Measurements from ENCODE around the gene HSPG2.

HSPG2 gene

DNA sequence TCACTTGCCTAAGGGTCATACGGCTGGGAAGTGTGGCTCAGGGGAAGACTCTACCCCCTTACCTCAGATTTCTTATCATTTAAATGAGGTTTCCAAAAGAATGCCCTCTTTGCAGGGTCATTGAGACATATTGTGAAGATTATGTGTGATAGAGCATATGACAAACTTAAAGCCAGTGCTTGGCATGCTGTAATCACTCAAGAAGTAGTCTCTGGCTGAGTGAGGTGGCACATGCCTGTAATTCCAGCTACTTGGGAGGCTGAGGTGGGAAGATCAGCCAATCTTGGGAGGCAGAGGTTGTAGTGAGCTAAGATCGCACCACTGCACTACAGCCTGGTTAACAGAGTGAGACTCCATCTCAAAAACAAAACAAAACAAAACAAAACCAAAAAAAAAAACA, 132.6 kb downstream of the HSPG2 start:
- TF ChIP-seq TEAD4 (IDR thresholded peaks at IDR 0.05): no peak
- no peak for TF ChIP-seq CEBPB (IDR thresholded peaks at IDR 0.05)
- TF ChIP-seq TAF1 (IDR thresholded peaks at IDR 0.05; ENCODE audit: low read depth): no peak
- TF ChIP-seq YY1 (IDR thresholded peaks at IDR 0.05; ENCODE audit: low read depth): no peak
- TF ChIP-seq, protein P1, sequence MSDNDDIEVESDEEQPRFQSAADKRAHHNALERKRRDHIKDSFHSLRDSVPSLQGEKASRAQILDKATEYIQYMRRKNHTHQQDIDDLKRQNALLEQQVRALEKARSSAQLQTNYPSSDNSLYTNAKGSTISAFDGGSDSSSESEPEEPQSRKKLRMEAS (IDR thresholded peaks at IDR 0.05): no peak
- no peak for TF ChIP-seq EGR1 (IDR thresholded peaks at IDR 0.05)
- TF ChIP-seq RAD21 (IDR thresholded peaks at IDR 0.05; ENCODE audit: low read depth): no peak
- no peak for TF ChIP-seq FOXM1 (IDR thresholded peaks at IDR 0.05; ENCODE audit: borderline replicate concordance, low read depth)
- TF ChIP-seq ZBTB7A (IDR thresholded peaks at IDR 0.05; ENCODE audit: low read depth): no peak

DNA sequence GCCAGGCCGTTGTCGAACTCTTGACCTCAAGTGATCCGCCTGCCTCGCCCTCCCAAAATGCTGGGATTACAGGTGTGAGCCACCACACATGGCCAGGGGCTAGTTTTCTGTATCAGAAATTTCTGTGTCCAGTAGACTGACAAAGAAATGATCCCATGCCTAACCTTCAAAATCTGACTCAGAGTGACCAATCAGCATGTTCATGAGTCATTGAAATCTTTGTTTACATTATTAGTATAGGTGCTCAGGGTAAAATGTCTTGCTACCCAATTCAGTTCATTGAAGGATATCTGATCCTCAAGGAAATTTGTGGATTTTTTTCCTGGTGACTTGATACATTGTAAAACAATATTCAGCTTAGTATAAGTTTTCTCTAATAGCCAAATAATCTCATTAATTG, 136.0 kb downstream of the HSPG2 start:
- no peak for TF ChIP-seq FOXM1 (IDR thresholded peaks at IDR 0.05; ENCODE audit: borderline replicate concordance, low read depth)
- TF ChIP-seq, protein P1 (IDR thresholded peaks at IDR 0.05): no peak
- TF ChIP-seq EP300 (IDR thresholded peaks at IDR 0.05; ENCODE audit: borderline replicate concordance): no peak
- TF ChIP-seq YY1 (IDR thresholded peaks at IDR 0.05; ENCODE audit: low read depth): no peak
- no peak for TF ChIP-seq TAF1 (IDR thresholded peaks at IDR 0.05; ENCODE audit: low read depth)

DNA sequence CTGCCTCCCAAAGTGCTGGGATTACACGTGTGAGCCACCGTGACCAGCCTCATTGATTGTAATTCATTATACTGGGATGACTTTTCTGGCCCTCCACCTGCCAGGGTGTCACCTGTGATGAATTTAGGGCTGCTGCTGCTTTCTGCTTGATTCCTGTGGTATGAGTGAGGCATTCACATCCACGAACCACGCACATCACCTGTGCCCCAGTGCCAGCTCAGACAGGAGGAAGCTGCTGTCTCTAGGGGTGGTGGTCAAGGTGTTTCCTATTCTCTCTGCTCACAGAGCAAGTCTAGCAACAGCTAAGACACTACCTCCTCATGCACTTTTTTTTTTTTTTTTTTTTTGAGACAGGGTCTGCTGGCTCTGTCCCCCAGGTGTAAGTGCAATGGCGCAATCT, 137.4 kb downstream of the HSPG2 start:
- TF ChIP-seq FOXM1 (IDR thresholded peaks at IDR 0.05; ENCODE audit: borderline replicate concordance, low read depth): no peak
- no peak for TF ChIP-seq EP300 (IDR thresholded peaks at IDR 0.05; ENCODE audit: borderline replicate concordance)
- TF ChIP-seq EGR1 (IDR thresholded peaks at IDR 0.05): no peak
- no peak for TF ChIP-seq TEAD4 (IDR thresholded peaks at IDR 0.05)
- no peak for TF ChIP-seq TCF12 (IDR thresholded peaks at IDR 0.05; ENCODE audit: low read depth)

DNA sequence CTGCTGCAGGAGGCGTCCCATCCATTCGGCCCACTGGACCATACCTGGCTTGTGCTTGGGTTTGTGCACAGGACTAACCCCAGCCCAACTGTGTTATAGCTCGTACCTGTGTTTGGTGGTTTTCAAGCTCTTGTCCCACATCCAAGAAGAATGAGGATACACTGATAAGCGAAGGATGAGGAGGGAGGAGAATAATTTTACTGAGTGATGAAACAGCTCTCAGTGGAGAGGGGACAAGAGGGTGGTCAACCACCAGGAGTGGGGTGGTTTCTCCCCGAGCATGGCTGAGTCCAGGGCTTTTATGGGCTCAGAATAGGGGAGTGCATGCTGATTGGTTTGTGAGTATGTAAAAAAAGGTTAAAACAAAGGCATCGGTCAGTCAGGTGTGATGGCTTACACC, 142.0 kb downstream of the HSPG2 start:
- TF ChIP-seq FOXM1 (IDR thresholded peaks at IDR 0.05; ENCODE audit: borderline replicate concordance, low read depth): no peak
- TF ChIP-seq TAF1 (IDR thresholded peaks at IDR 0.05; ENCODE audit: low read depth): no peak
- TF ChIP-seq, protein P2, sequence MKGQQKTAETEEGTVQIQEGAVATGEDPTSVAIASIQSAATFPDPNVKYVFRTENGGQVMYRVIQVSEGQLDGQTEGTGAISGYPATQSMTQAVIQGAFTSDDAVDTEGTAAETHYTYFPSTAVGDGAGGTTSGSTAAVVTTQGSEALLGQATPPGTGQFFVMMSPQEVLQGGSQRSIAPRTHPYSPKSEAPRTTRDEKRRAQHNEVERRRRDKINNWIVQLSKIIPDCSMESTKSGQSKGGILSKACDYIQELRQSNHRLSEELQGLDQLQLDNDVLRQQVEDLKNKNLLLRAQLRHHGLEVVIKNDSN (IDR thresholded peaks at IDR 0.05): no peak
- TF ChIP-seq ZBTB7A (IDR thresholded peaks at IDR 0.05; ENCODE audit: low read depth): no peak
- no peak for TF ChIP-seq CREB1 (IDR thresholded peaks at IDR 0.05; ENCODE audit: low read depth)
- TF ChIP-seq, protein P3, sequence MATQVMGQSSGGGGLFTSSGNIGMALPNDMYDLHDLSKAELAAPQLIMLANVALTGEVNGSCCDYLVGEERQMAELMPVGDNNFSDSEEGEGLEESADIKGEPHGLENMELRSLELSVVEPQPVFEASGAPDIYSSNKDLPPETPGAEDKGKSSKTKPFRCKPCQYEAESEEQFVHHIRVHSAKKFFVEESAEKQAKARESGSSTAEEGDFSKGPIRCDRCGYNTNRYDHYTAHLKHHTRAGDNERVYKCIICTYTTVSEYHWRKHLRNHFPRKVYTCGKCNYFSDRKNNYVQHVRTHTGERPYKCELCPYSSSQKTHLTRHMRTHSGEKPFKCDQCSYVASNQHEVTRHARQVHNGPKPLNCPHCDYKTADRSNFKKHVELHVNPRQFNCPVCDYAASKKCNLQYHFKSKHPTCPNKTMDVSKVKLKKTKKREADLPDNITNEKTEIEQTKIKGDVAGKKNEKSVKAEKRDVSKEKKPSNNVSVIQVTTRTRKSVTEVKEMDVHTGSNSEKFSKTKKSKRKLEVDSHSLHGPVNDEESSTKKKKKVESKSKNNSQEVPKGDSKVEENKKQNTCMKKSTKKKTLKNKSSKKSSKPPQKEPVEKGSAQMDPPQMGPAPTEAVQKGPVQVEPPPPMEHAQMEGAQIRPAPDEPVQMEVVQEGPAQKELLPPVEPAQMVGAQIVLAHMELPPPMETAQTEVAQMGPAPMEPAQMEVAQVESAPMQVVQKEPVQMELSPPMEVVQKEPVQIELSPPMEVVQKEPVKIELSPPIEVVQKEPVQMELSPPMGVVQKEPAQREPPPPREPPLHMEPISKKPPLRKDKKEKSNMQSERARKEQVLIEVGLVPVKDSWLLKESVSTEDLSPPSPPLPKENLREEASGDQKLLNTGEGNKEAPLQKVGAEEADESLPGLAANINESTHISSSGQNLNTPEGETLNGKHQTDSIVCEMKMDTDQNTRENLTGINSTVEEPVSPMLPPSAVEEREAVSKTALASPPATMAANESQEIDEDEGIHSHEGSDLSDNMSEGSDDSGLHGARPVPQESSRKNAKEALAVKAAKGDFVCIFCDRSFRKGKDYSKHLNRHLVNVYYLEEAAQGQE (IDR thresholded peaks at IDR 0.05; ENCODE audit: low read depth): no peak
- TF ChIP-seq TCF12 (IDR thresholded peaks at IDR 0.05; ENCODE audit: low read depth): no peak

DNA sequence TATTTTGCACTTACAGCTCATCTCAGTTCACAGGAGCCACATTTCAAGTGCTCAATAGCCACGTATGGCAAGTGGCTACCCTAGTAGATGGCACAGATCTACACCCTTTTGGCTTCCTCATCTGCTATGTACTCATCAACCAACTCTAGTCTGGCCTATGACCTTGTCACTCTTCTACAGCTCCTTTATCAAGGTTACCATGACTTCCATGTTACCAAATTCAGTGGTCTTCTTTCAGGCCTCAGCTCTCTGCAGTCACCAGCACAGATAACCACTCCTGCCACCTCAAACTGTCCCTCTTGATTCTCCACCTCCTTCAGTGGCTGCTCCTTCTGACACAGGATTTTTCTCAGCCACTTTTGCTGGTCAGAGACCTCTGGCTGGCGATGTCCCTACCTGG, 142.5 kb downstream of the HSPG2 start:
- TF ChIP-seq, protein P2 (IDR thresholded peaks at IDR 0.05): no peak
- TF ChIP-seq NFIC (IDR thresholded peaks at IDR 0.05) (no peak), TCF12 (IDR thresholded peaks at IDR 0.05; ENCODE audit: low read depth) (no peak), FOXM1 (IDR thresholded peaks at IDR 0.05; ENCODE audit: borderline replicate concordance, low read depth) (no peak), RAD21 (IDR thresholded peaks at IDR 0.05; ENCODE audit: low read depth) (no peak), EGR1 (IDR thresholded peaks at IDR 0.05) (no peak), CREB1 (IDR thresholded peaks at IDR 0.05; ENCODE audit: low read depth) (no peak), YY1 (IDR thresholded peaks at IDR 0.05; ENCODE audit: low read depth) (no peak), ZBTB7A (IDR thresholded peaks at IDR 0.05; ENCODE audit: low read depth) (no peak), TEAD4 (IDR thresholded peaks at IDR 0.05) (no peak)
- TF ChIP-seq, protein P1 (IDR thresholded peaks at IDR 0.05): no peak
- TF ChIP-seq, protein P3 (IDR thresholded peaks at IDR 0.05; ENCODE audit: low read depth): no peak

DNA sequence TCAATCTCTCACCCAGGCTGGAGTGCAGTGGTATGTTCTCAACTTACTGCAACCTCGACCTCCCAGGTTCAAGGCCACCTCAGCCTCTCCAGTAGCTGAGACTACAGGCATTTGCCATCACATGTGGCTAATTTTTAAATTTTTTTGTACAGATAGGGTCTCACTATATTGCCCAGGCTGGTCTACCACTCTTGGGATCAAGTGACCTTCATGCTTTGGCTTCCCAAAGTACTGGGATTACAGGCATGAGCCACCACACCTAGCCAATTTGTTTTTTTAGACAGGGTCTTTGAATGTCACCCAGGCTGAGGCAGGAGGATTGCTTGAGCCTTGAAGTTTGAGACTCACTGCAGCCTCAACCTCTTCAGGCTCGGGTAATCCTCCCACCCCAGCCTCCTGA, 144.0 kb downstream of the HSPG2 start:
- TF ChIP-seq CEBPB (IDR thresholded peaks at IDR 0.05) (no peak), TAF1 (IDR thresholded peaks at IDR 0.05; ENCODE audit: low read depth) (no peak), ZBTB7A (IDR thresholded peaks at IDR 0.05; ENCODE audit: low read depth) (no peak), RAD21 (IDR thresholded peaks at IDR 0.05; ENCODE audit: low read depth) (no peak)

DNA sequence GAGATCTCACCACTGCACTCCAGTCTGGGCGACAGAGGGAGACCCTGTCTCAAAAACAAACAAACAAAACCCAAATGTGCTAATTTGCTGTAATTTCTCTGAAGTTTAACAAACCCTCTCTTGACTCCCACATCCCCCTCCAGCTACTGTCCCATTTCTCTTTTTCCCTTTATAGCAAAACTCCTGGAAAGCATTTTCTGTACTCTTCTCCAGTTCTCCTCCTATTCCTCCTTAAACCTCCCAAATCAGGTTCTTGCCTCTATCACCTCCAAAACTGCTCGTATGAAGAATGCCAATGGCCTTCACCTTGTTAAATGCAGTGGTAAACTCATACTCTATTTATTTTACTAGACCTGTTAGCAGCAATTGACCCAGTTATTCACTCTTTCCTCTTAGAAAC, 150.5 kb downstream of the HSPG2 start:
- TF ChIP-seq EGR1 (IDR thresholded peaks at IDR 0.05) (no peak), TAF1 (IDR thresholded peaks at IDR 0.05; ENCODE audit: low read depth) (no peak), CEBPB (IDR thresholded peaks at IDR 0.05) (no peak), NFIC (IDR thresholded peaks at IDR 0.05) (no peak), ZBTB7A (IDR thresholded peaks at IDR 0.05; ENCODE audit: low read depth) (no peak), EP300 (IDR thresholded peaks at IDR 0.05; ENCODE audit: borderline replicate concordance) (no peak), RAD21 (IDR thresholded peaks at IDR 0.05; ENCODE audit: low read depth) (no peak)
- TF ChIP-seq, protein P2 (IDR thresholded peaks at IDR 0.05): no peak
